ENCODE results near the gene ARSB. TPM values are rescaled to one million over a fixed set of nuclear protein-coding genes. Genes with fewer than 3 reads are reported as not detected.

The ARSB gene
- total RNA-seq, 4 donors from 2014 or later: 10.0 to 17.4 (median 13.9) TPM

DNA sequence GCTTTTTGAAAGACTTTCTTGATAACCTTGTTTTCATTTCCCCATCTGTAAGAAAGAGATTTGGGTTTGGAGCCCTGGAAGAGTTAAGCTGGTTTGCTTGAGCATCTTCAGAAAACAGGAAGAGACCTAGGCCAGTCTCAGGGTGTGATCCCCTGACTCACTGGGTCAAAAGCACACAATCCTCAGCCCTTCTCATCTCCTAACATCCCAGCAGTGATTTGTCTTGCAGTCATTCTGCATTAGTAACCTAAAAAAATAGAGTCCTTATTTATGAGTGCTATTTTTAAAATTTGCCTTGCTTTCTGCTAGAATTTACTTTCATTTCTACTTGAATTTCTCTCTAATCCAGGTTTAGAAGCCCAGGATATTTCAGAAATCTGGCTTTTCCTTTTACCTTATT lies 16.4 kb upstream of the ARSB start:
- no peak for DNase-seq
- intact Hi-C loops (cut with DNase I): no loop called here
- Histone ChIP-seq H3K36me3 (no peaks in the 10 kb centered on the region), H3K4me1 (peaks cover 8 to 18% of the 10 kb centered on the region in 2 donors), H3K9me3 (no peaks in the 10 kb centered on the region), H3K4me3 (replicated peaks in 1 of 3) (no peak overlapping the region), H3K27me3 (no peaks in the 10 kb centered on the region), H3K27ac (peak overlapping the region; percentile 1 to 77 (median 53))
- TF ChIP-seq, protein P1, sequence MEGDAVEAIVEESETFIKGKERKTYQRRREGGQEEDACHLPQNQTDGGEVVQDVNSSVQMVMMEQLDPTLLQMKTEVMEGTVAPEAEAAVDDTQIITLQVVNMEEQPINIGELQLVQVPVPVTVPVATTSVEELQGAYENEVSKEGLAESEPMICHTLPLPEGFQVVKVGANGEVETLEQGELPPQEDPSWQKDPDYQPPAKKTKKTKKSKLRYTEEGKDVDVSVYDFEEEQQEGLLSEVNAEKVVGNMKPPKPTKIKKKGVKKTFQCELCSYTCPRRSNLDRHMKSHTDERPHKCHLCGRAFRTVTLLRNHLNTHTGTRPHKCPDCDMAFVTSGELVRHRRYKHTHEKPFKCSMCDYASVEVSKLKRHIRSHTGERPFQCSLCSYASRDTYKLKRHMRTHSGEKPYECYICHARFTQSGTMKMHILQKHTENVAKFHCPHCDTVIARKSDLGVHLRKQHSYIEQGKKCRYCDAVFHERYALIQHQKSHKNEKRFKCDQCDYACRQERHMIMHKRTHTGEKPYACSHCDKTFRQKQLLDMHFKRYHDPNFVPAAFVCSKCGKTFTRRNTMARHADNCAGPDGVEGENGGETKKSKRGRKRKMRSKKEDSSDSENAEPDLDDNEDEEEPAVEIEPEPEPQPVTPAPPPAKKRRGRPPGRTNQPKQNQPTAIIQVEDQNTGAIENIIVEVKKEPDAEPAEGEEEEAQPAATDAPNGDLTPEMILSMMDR (IDR thresholded peaks at IDR 0.05): no peak
- no peak for TF ChIP-seq POLR2A (IDR thresholded peaks at IDR 0.05)

DNA sequence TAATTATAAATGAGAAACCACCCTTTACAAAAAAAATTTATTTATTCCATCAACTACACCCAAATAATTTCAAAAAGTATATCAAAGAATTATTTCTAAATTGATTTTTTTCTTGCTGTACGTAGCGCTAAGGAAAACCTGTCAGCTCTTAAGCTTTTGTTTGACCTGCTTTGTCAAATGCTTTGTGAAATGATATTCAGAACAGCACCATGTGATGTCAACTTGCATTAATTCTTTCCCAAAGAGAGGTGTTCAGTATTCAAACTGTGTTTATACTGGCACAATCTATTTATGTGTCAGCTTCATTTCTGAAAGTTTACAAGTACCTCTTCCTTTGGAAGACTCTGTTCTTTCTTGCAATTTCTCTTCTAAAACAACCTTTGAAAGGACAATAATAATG lies 12.0 kb upstream of the ARSB start:
- Histone ChIP-seq H3K4me1 (peaks cover 8 to 13% of the 10 kb centered on the region in 2 donors), H3K36me3 (no peaks in the 10 kb centered on the region), H3K4me3 (replicated peaks in 1 of 3) (no peak overlapping the region), H3K27me3 (no peaks in the 10 kb centered on the region), H3K27ac (no peak overlapping the region), H3K9me3 (no peaks in the 10 kb centered on the region)
- intact Hi-C loops (cut with DNase I): no loop called here
- no peak for DNase-seq
- TF ChIP-seq, protein P1 (IDR thresholded peaks at IDR 0.05): no peak
- TF ChIP-seq POLR2A (IDR thresholded peaks at IDR 0.05): no peak
- WGBS, 2 donors: 95% methylated on average over 2 of the region's 2 CpGs

DNA sequence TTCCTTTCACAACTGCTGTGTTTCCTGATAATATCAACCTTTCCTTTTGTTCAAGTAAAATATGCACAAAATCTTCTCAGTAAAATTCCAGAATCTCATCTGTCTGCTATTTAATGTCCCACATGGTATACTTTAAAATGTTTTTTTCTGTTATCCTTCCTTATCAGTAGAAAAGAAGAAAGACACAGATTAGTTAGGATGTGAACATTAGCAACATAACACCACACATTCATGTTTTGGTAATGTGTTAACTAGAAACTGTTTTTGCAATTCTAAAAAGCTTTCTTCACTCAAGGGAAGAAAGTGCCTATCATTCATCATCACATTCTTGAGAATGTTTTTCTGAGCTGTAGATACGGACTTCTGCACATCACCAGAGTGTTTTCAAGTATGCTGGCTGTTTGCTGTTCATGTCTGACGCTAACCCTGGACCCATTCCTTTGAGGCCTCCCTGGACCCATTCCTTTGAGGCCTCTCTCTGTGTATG lies 10.5 kb upstream of the ARSB start:
- Histone ChIP-seq H3K4me3 (replicated peaks in 1 of 3) (no peak overlapping the region), H3K36me3 (no peaks in the 10 kb centered on the region), H3K9me3 (no peaks in the 10 kb centered on the region), H3K27me3 (no peaks in the 10 kb centered on the region), H3K27ac (no peak overlapping the region), H3K4me1 (no peaks in the 10 kb centered on the region)
- no peak for TF ChIP-seq POLR2A (IDR thresholded peaks at IDR 0.05)
- TF ChIP-seq, protein P1 (IDR thresholded peaks at IDR 0.05): no peak
- intact Hi-C loops (cut with DNase I): no loop called here
- 48 to 54% methylated on average over 2 of the region's 2 CpGs for WGBS, 2 donors
- no peak for DNase-seq

DNA sequence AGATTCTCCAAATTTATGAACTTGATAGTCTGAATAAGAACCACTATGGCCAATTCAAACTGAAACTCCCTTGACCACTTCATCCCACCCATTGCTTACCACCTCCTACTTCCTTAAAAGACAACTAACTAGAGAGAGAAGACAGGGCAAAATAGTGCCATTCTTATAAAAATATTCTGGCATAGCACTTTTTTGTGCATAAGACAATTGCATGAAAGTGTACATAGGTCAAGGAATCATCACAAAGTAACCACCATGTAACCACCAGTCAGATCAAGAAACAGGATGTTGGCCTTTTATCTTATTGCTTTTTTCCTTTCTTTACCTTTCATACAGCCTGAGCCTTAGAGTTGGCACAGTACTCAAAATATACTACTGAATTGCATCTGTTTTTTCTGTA lies 8.1 kb upstream of the ARSB start:
- no peak overlapping the region for H3K4me3 ChIP-seq (replicated peaks in 1 of 3)
- TF ChIP-seq POLR2A (IDR thresholded peaks at IDR 0.05): no peak
- TF ChIP-seq, protein P1 (IDR thresholded peaks at IDR 0.05): no peak
- no peak for DNase-seq
- no peak overlapping the region for H3K27ac ChIP-seq
- intact Hi-C loops (cut with DNase I): no loop called here
- no peaks in the 10 kb centered on the region for H3K27me3 ChIP-seq
- H3K4me1 ChIP-seq: no peaks in the 10 kb centered on the region
- H3K36me3 ChIP-seq: no peaks in the 10 kb centered on the region
- H3K9me3 ChIP-seq: no peaks in the 10 kb centered on the region

DNA sequence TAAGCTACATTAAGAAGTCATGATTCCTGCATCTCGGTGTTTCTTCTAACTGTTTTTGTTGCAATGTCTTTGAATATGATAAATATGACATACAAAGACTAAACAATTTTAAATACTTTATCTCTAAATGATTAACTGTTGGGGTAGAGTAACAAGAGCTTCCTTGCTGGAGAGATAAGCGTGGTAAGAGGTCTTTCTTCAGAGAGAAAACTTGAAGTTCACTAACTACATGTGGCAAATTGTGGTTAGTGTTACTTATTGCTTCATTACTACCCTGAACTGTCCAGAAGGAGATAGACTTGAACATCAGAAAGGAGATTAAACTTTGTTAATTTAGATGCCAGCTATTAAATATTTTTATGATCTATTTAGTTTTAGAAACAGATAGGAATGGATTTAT lies 7.0 kb upstream of the ARSB start:
- DNase-seq: no peak
- H3K27me3 ChIP-seq: no peaks in the 10 kb centered on the region
- H3K27ac ChIP-seq: no peak overlapping the region
- no peaks in the 10 kb centered on the region for H3K4me1 ChIP-seq
- no peak overlapping the region for H3K4me3 ChIP-seq (replicated peaks in 1 of 3)
- intact Hi-C loops (cut with DNase I): no loop called here
- 95 to 99% methylated on average over 2 of the region's 2 CpGs for WGBS, 2 donors
- no peaks in the 10 kb centered on the region for H3K9me3 ChIP-seq
- H3K36me3 ChIP-seq: no peaks in the 10 kb centered on the region
- TF ChIP-seq, protein P1 (IDR thresholded peaks at IDR 0.05): no peak
- TF ChIP-seq POLR2A (IDR thresholded peaks at IDR 0.05): no peak
